ENCODE data around the gene ZNF598.
"Not testable (repeated sequence)": the region's sequence is repeated elsewhere in the genome, so short reads cannot be mapped to it uniquely, and the experiment has no call there.

ZNF598 gene

GRCh38 chr16:2040787-2041522, 31.3 kb upstream of the ZNF598 start:
- DNase-seq (ENCODE audit: low read depth in 2 of 2): no peak

- DNase-seq (ENCODE audit: low read depth in 2 of 2): no peak
Measured at GRCh38 chr16:2040041-2040786, 30.6 kb upstream of the ZNF598 start.

- DNase-seq (ENCODE audit: low read depth in 2 of 2): no peak
Measured at GRCh38 chr16:2039274-2040031, 29.8 kb upstream of the ZNF598 start.

GRCh38 chr16:2038382-2039231, 29.0 kb upstream of the ZNF598 start:
- DNase-seq (ENCODE audit: low read depth in 2 of 2): no peak

GRCh38 chr16:2037647-2038381, 28.2 kb upstream of the ZNF598 start:
- DNase-seq (ENCODE audit: low read depth in 2 of 2): no peak

GRCh38 chr16:2037115-2037514, 27.5 kb upstream of the ZNF598 start:
- no peak for DNase-seq (ENCODE audit: low read depth in 2 of 2)

GRCh38 chr16:2036200-2036966, 26.8 kb upstream of the ZNF598 start:
- DNase-seq (ENCODE audit: low read depth in 2 of 2): no peak

GRCh38 chr16:2035431-2036199, 26.0 kb upstream of the ZNF598 start:
- DNase-seq (ENCODE audit: low read depth in 2 of 2): no peak

- DNase-seq (ENCODE audit: low read depth in 2 of 2): no peak
Measured at GRCh38 chr16:2034696-2035430, 25.2 kb upstream of the ZNF598 start.

- not testable (repeated sequence) for DNase-seq (ENCODE audit: low read depth in 2 of 2)
Measured at GRCh38 chr16:2033909-2034695, 24.5 kb upstream of the ZNF598 start.

GRCh38 chr16:2033057-2033908, 23.7 kb upstream of the ZNF598 start:
- no peak for DNase-seq (ENCODE audit: low read depth in 2 of 2)

- DNase-seq (ENCODE audit: low read depth in 2 of 2): no peak
Measured at GRCh38 chr16:2032285-2033056, 22.9 kb upstream of the ZNF598 start.

- no peak for DNase-seq (ENCODE audit: low read depth in 2 of 2)
Measured at GRCh38 chr16:2031081-2031577, 21.5 kb upstream of the ZNF598 start.

- DNase-seq (ENCODE audit: low read depth in 2 of 2): no peak
Measured at GRCh38 chr16:2030036-2030435, 20.4 kb upstream of the ZNF598 start.

GRCh38 chr16:2029350-2029749, 19.7 kb upstream of the ZNF598 start:
- no peak for DNase-seq (ENCODE audit: low read depth in 2 of 2)
